ENCODE results near the gene AMD1.

AMD1 gene

DNA sequence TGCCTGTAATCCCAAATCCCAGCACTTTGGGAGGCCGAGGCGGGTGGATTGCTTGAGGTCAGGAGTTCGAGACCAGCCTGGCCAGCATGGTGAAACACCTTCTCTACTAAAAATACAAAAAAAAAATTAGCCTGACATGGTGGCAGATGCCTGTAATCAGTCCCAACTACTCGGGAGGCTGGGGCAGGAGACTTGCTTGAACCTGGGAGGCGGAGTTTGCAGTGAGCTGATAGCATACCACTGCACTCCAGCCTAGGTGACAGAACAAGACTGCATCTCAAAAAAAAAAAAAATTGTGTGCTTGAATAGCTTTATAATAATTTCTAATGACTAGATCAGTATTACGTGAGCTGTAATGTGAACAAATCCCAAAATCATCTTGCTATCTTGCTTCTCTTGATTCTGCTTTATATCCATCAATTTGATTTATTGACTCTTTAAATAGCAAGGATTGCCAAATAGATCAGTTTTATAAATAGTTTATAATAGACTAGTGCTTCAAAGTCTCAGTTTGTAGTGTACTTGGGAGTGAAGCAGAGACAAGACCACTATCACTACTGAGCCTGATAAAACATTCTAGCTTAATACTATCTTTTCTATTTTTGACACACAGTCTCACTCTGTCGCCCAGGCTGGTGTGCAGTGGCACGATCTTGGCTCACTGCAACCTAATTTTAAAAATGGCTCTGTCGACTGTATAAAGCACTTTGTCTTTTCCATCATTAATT is 7.1 kb downstream of the AMD1 start:
- no peaks in the 10 kb centered on the region for H3K27me3 ChIP-seq (replicated peaks; ENCODE audit: control insufficient read depth, insufficient read depth, low read length)
- H3K36me3 ChIP-seq (ENCODE audit: control insufficient read depth, insufficient read depth, low read length) = no peaks in the 10 kb centered on the region; the same call in 1 of the 2 replicates
- DNase-seq (ENCODE audit: extremely low read depth, insufficient read length) = no peak
- H3K4me3 ChIP-seq (replicated peaks; ENCODE audit: low read depth, low read length) = no peak overlapping the region
- no peak for TF ChIP-seq CTCF (IDR thresholded peaks at IDR 0.05; ENCODE audit: insufficient read depth, low read length, poor library complexity, severe bottlenecking)

GRCh38 chr6:110882274-110882619 is 7.7 kb downstream of the AMD1 start:
- Histone ChIP-seq H3K4me3 (replicated peaks; ENCODE audit: low read depth, low read length) (no peak overlapping the region), H3K27me3 (replicated peaks; ENCODE audit: control insufficient read depth, insufficient read depth, low read length) (no peaks in the 10 kb centered on the region), H3K36me3 (ENCODE audit: control insufficient read depth, insufficient read depth, low read length) (no peaks in the 10 kb centered on the region; the same call in 1 of the 2 replicates)
- TF ChIP-seq CTCF (IDR thresholded peaks at IDR 0.05; ENCODE audit: insufficient read depth, low read length, poor library complexity, severe bottlenecking) = no peak
- DNase-seq (ENCODE audit: extremely low read depth, insufficient read length) = no peak

- H3K4me3 ChIP-seq (replicated peaks; ENCODE audit: low read depth, low read length) = 0 out of 2 replicates have a peak overlapping the region, but pooled peaks have one; percentile 10
- no peak for TF ChIP-seq CTCF (IDR thresholded peaks at IDR 0.05; ENCODE audit: insufficient read depth, low read length, poor library complexity, severe bottlenecking)
Measured at GRCh38 chr6:110882824-110883554, 8.4 kb downstream of the AMD1 start.

DNA sequence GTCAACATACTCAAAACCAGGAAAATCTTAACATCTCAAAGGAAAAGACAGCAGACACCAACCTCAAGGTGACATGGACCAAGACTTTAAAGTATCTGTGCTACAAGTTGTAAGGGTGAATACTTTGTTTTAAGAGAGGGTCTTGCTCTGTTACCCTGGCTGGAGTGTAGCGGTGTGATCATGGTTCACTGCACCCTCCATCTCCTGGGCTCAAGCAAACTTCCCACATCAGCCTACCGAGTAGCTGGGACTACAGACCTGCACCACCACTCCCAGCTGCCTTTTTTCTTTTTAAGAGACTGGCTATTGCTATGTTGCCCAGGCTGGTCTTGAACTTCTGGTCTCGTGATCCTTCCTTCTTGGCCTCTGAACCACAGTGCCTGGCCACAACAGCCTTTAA is 9.7 kb downstream of the AMD1 start:
- no peak for TF ChIP-seq CTCF (IDR thresholded peaks at IDR 0.05; ENCODE audit: insufficient read depth, low read length, poor library complexity, severe bottlenecking)
- H3K4me3 ChIP-seq (replicated peaks; ENCODE audit: low read depth, low read length) = no peak overlapping the region
- DNase-seq (ENCODE audit: extremely low read depth, insufficient read length) = no peak
- H3K36me3 ChIP-seq (ENCODE audit: control insufficient read depth, insufficient read depth, low read length) = no peaks in the 10 kb centered on the region; the same call in 1 of the 2 replicates
- H3K27me3 ChIP-seq (replicated peaks; ENCODE audit: control insufficient read depth, insufficient read depth, low read length) = no peaks in the 10 kb centered on the region

More at GRCh38 chr6:110882824-110883554, 8.4 kb downstream of the AMD1 start:
- no peak for DNase-seq (ENCODE audit: extremely low read depth, insufficient read length)
- H3K36me3 ChIP-seq (ENCODE audit: control insufficient read depth, insufficient read depth, low read length) = no peaks in the 10 kb centered on the region; the same call in 1 of the 2 replicates
- no peaks in the 10 kb centered on the region for H3K27me3 ChIP-seq (replicated peaks; ENCODE audit: control insufficient read depth, insufficient read depth, low read length)

DNA sequence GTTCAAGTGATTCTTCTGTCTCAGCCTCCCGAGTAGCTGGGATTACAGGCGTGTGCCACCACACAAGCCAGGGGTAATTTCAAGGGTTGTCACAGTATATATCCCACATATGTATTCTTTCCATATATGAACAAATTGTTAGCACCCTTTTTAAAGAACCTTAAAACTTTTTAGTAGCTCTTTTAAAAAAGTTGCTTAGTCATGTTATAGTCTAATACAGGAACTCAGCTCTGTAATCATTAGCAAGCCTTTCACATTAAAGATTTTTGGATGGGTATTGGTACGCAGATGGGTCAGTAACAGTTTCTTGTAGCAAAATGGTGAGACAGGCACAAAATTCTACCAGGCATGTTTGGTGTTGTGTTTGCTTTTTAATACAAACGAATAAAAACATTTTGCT is 10.9 kb downstream of the AMD1 start:
- DNase-seq (ENCODE audit: extremely low read depth, insufficient read length) = no peak
- Histone ChIP-seq H3K27me3 (replicated peaks; ENCODE audit: control insufficient read depth, insufficient read depth, low read length) (no peaks in the 10 kb centered on the region), H3K36me3 (ENCODE audit: control insufficient read depth, insufficient read depth, low read length) (no peaks in the 10 kb centered on the region; the same call in 1 of the 2 replicates), H3K4me3 (replicated peaks; ENCODE audit: low read depth, low read length) (no peak overlapping the region)
- no peak for TF ChIP-seq CTCF (IDR thresholded peaks at IDR 0.05; ENCODE audit: insufficient read depth, low read length, poor library complexity, severe bottlenecking)

Data from GM06990 (cell line).